ENCODE data around the gene WDR70.
"Not testable (repeated sequence)": the region's sequence is repeated elsewhere in the genome, so short reads cannot be mapped to it uniquely, and the experiment has no call there.

WDR70 gene

GRCh38 chr5:37767961-37768360, 388.8 kb downstream of the WDR70 start:
- no peak for DNase-seq (ENCODE audit: low spot score)

DNA sequence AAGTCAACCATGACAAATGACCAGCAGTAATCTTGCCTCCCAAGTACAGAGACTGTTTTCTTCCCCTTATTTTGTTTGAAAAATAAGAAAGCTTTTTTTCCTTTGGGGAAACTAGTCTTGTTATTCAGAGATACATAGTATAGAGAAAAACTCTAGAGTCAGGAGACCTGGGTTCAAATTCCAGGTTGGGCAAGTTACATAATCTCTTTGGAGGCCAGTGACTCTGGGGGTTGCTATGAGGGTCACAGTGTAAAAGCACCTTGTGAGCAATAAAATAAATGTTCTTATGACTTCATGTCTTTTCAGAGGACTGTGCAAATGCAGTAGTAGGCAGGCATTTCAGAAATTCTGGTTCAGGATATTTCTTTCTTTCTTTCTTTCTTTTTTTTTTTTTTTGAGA, 389.3 kb downstream of the WDR70 start:
- DNase-seq (ENCODE audit: low spot score): no peak

DNA sequence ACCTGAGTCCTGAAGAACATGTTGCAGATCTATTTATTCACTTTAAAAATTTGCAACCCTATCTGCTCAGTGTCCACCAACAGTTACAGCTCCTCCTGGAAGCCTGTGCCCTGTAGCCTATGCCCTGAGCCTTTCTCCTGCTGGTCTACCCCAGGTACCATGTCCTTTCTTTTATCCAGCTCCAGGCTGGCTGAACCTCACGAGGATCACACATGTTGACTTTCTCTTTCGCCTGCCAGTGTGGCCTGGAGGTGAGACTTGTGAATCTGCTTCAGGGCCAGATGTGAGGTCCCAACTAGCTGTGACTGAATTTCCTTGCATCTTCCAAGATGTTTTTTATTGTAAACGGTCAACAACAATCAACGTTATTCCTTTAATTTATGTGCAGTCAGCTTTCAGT, 390.0 kb downstream of the WDR70 start:
- DNase-seq (ENCODE audit: low spot score): no peak

GRCh38 chr5:37769840-37770239, 390.7 kb downstream of the WDR70 start:
- no peak for DNase-seq (ENCODE audit: low spot score)

DNA sequence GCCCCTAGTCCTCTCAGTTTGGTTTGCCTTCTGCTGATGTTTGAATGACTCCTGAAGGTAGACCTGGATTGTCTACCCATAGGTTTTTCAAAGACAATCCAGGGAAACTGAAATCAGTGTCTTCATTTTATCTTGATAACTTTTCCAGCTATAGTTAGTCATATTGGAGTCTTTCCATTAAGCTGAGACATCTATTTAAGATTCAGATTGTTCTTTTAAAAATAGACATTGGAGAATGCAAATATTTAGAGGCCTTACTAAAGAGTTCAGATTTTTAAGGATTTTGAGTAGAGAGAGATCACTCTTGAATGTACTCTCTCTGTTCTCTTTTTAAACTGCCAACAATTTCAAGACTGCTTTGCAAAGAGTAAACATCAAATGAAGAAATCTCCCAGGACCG, 391.7 kb downstream of the WDR70 start:
- DNase-seq (ENCODE audit: low spot score): no peak

- no peak for DNase-seq (ENCODE audit: low spot score)
These were observed 392.1 kb downstream of the WDR70 start for GRCh38 chr5:37771203-37771611.

GRCh38 chr5:37771731-37772130, 392.6 kb downstream of the WDR70 start:
- DNase-seq (ENCODE audit: low spot score): no peak

GRCh38 chr5:37772255-37772654, 393.1 kb downstream of the WDR70 start:
- no peak for DNase-seq (ENCODE audit: low spot score)

DNA sequence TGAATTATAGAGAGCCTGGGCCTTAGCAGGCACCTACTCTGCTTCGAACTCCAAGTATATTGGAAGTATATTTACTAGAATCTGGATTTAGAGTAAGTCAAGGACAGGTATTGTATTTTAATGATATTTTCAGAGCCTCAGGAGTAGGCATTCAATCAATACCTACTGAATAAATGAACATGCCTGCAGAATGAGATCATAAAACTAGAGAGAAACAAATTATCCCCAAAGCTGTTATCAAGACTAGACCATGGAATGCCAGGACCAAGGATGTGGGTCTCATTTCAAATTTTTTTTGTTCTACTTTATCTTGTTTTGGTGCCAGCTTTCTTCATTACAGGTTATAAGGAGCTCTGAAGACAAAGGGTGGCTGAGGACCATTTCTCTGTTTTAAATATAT, 394.7 kb downstream of the WDR70 start:
- no peak for DNase-seq (ENCODE audit: low spot score)

DNA sequence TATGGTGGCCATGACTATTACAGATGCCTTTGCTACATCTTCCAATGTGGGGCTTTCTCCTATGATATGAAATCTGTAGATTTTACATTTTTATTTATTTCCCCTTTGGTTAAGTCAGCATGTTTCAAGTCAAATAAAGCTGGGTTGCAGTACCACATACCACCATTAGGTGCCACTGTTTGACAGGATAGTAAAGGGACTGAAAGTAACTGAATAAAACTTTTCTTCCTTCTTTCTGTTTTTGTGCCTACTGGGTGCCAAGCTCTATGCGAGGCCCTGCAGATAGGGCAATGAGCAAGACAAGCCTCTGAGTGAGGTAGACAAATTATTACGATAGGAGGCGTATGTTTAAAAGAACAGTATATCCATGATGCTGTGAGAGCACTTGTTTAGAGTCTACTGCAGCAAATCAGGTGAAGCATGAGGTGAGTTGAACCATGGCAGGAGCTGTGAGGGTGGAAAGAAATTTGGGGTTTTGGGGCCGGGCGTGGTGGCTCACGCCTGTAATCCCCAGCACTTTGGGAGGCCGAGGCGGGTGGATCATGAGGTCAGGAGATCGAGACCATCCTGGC, 395.9 kb downstream of the WDR70 start:
- DNase-seq (ENCODE audit: low spot score): peak; percentile 27

DNA sequence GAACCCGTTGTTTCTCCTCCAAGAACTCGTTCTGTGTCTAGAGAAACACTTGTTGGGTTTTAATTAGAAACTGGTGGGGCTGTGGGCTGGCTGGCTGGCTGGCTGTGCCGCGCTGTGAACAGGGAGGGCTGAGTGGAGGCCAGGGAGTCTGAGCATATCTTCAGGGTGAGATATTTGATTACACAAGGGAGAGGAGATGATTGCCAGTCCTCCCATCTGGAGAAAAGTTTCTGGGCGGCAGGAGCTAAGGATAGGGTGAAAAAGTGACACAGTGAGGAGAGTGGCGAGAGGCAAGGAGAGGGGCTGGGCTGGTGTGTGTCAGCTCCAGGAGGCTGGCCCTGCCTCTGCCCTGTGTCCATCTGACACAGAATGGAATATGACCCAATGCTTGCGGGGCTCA, 397.7 kb downstream of the WDR70 start:
- DNase-seq (ENCODE audit: low spot score): no peak

- DNase-seq (ENCODE audit: low spot score): no peak
These were observed 398.5 kb downstream of the WDR70 start for GRCh38 chr5:37777432-37778130.

DNA sequence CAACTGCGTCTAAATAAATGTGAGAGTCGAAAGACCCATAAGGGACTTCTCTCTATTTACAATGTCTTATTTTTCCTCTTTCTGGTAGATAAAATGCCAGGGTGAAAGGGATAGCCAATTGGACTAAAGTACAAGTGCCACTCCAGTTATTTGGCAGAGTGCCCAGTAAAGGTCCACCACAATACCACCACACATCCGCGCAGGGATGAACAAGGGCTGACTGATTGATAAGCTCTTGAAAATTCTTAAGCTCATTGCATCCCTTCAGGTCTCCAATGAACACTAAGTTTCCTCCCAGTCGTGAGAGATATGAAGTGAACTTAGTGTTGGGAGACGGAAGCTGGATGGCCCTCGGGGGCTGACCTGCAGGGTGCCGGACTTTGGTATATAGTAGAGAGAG, 402.3 kb downstream of the WDR70 start:
- DNase-seq (ENCODE audit: low spot score): not testable (repeated sequence)

DNA sequence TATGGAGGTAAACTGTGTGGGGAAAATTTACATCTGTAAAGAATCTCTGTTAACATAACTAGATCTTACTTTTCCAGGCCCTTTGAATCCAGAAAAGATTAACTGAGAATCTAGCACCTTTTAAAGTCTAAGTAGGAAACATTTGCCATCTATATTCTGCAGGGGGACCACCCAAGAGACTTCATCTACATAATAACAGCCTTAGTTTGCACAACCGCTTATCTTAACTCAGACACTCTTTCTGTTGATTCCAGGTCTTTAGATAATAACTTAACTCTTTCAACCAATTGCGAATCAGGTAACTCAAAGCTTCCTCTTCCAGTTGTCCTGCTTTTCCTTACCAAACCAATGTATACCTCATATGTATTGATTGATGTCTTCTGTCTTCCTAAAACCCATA, 407.3 kb downstream of the WDR70 start:
- no peak for DNase-seq (ENCODE audit: low spot score)

DNA sequence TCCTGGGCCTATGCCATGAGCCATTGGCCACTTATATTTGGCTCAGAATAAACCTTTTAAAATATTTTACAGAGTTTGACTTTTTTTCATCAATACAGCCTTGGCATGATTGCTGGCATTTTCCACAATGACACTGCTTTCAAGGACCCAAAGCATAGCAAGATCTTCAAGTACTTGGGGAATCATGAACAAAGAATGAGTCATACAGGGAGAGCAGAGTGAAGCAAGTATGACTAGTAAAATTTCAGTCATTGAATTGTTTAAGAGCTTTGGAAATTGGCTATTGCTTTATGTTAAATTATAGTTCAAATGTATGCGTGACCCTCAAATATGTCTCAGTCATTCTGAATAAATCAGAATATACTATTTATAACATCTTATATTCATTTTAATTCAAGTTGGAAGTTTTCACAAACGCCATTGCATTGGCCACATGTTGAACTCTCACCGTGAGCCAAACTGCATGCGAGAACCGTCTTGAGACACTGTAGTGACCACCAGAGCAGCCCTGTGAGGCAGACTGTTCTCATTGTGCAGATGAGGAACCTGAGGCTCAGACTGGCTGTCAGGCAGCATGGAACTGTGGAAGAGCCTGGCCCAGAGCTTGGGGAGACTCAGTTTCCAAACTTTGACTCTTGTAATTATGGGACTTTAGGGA, 407.9 kb downstream of the WDR70 start:
- peak; percentile 18 for DNase-seq (ENCODE audit: low spot score)

- no peak for DNase-seq (ENCODE audit: low spot score)
These were observed 408.6 kb downstream of the WDR70 start for GRCh38 chr5:37787742-37788141.

GRCh38 chr5:37789991-37790390, 410.9 kb downstream of the WDR70 start:
- DNase-seq (ENCODE audit: low spot score): no peak

DNA sequence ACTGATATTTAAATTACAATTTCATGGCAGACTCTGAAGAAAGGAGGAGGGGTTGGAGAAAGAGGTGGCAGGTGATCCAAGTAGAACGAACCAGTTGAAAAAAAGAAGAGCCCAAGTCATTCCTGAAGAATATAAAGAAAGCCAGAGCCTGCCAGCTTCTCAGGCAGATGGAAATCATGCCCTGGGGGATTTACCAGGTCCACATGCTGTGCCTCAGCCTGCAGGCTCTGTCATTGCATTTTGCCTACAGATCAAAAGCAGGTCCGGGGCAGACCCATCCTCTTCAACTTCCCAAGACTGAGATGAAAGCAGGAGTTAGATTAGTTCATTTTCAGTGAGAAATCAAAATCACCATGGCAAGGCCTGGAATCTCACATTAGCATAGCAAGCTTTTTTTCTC, 412.2 kb downstream of the WDR70 start:
- DNase-seq (ENCODE audit: low spot score): no peak

DNA sequence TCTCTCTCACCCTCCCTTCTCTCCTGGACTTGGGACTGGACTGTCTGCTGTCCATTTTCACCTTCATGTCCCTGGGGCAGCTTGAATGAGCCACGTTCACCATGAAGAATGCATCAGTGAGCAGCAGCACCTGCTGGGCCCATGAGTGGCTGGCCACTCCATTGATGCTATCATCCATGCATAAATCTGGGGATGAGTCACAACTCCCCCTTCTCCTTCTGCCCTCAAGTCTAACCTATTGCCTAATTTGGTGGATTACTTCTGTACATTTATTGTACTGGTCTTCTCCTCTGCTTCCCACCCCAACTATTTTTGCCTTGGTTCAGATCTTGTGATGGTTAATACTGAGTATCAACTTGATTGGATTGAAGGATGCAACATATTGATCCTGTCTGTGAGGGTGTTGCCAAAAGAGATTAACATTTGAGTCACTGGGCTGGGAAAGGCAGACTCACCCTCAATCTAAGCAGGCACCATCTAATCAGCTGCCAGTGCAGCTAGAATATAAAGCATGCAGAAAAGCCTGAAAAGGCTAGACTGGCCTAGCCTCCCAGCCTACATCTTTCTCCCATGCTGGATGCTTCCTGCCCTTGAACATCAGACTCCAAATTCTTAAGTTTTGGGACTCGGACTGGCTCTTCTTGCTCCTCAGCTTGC, 414.0 kb downstream of the WDR70 start:
- no peak for DNase-seq (ENCODE audit: low spot score)

GRCh38 chr5:37795292-37795691, 416.2 kb downstream of the WDR70 start:
- DNase-seq (ENCODE audit: low spot score): not testable (repeated sequence)

DNA sequence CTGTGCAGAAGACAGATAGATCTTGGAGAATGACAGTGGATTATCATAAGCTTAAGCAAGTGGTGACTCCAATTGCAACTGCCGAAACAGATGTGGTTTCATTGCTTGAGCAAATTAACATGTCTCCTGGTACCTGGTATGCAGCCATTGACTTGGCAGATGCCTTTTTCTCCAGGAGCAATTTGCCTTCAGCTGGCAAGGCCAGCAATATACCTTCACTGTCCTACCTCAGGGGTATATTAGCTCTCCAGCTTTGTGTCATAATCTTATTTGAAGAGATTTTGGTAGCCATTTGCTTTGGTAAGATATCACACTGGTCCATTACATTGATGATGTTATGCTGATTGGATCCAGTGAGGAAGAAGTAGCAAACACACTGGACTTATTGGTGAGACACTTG, 417.3 kb downstream of the WDR70 start:
- not testable (repeated sequence) for DNase-seq (ENCODE audit: low spot score)

DNA sequence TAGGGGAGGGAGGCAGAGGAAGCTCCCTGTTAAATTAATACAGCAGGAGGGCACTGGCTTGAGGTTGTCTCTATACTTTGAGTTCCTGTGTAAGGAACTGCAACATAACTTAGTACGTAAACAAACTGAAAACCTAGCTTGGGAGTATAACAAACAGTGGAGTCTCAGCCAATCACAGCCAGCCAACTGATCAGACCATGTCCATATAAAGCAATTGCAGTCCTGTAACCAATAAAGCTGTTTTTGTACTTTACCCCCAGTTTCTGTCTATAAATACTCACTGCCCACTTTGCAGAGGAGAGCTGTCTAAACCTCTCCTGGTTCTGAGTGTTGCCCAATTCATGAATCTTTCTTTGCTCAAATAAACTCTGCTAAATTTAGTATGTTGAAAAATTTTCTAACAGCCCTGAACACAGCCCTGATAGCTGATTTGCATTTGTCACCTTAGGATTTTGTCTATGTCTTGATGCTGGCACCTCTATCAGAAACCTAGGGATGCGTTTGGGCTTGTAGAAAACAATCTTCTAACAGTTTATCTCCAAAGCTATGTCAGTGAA, 420.8 kb downstream of the WDR70 start:
- DNase-seq (ENCODE audit: low spot score): no peak

GRCh38 chr5:37801521-37801920, 422.4 kb downstream of the WDR70 start:
- DNase-seq (ENCODE audit: low spot score): no peak
